Osteoblast (primary cell): ENCODE data around the gene SLC17A6. TPM values are rescaled to one million over a fixed set of nuclear protein-coding genes. Genes with fewer than 3 reads are reported as not detected.

Experiments used
- DNase-seq: peaks from one replicate; pipeline ENCODE4 v3.0.0; 2011; ENCODE audit warnings: low spot score, mixed read lengths; ENCODE audit not compliant: insufficient read length; ENCODE audit errors: missing footprints
- H2AFZ ChIP-seq: 2 replicates; pipeline ENCODE4 v1.6.0; 2011; ENCODE audit warnings: mild to moderate bottlenecking, low read length
- H3K27ac ChIP-seq: 2 replicates; pipeline ENCODE4 v1.5.1; 2011; ENCODE audit warnings: mild to moderate bottlenecking, low read depth, low read length, moderate library complexity
- H3K27me3 ChIP-seq: 2 replicates; pipeline ENCODE4 v1.6.0; 2012; ENCODE audit warnings: mild to moderate bottlenecking, control low read depth, inconsistent platforms, low read length, moderate library complexity; ENCODE audit not compliant: insufficient read depth
- H3K36me3 ChIP-seq: 2 replicates; pipeline ENCODE4 v1.5.1; 2011; ENCODE audit warnings: mild to moderate bottlenecking, low read length, control low read depth, moderate library complexity; ENCODE audit not compliant: insufficient read depth
- H3K4me1 ChIP-seq: 2 replicates; pipeline ENCODE4 v1.5.1; 2011; ENCODE audit warnings: mild to moderate bottlenecking, low read length, control low read depth, moderate library complexity; ENCODE audit not compliant: insufficient read depth
- H3K4me2 ChIP-seq: 2 replicates; pipeline ENCODE4 v1.6.0; 2011; ENCODE audit warnings: mild to moderate bottlenecking, low read length; ENCODE audit not compliant: insufficient read depth
- H3K4me3 ChIP-seq: fragments of 200-600 bp; sonication (generic); 3 replicates; pipeline ENCODE4 v1.5.1; 2012; ENCODE audit warnings: mild to moderate bottlenecking, low read length, inconsistent platforms; ENCODE audit not compliant: insufficient read depth
- H3K79me2 ChIP-seq: 2 replicates; pipeline ENCODE4 v1.6.0; 2012; ENCODE audit warnings: mild to moderate bottlenecking, low read length, control low read depth, inconsistent platforms; ENCODE audit not compliant: insufficient read depth
- H3K9me3 ChIP-seq: 2 replicates; pipeline ENCODE4 v1.5.1; 2011; ENCODE audit warnings: low read depth, low read length, control low read depth
- H4K20me1 ChIP-seq: 2 replicates; pipeline ENCODE4 v1.6.0; 2012; ENCODE audit warnings: mild to moderate bottlenecking, low read length, control low read depth; ENCODE audit not compliant: insufficient read depth
- CTCF ChIP-seq: IDR thresholded peaks from 2 replicates; pipeline ENCODE4 v1.5.1; 2011; ENCODE audit warnings: mild to moderate bottlenecking, low read depth, low read length, moderate library complexity; ENCODE audit errors: extremely low read depth
- total RNA-seq: library from RNA; depleted of rRNA; stranded (reverse); fragments of >200 nt; gene quantifications from 2 replicates; pipeline ENCODE4 v1.2.3, GENCODE V29; 2012

SLC17A6 gene
- total RNA-seq, 1 donor: not detected

- no peak for TF ChIP-seq CTCF
- DNase-seq: no peak
- Histone ChIP-seq H2AFZ (no peak overlapping the region), H3K79me2 (no peaks in the 10 kb centered on the region), H3K4me2 (no peak overlapping the region), H3K27ac (no peak overlapping the region), H3K36me3 (no peaks in the 10 kb centered on the region), H3K27me3 (no peaks in the 10 kb centered on the region), H3K4me3 (no peak overlapping the region), H3K4me1 (no peaks in the 10 kb centered on the region), H4K20me1 (no peaks in the 10 kb centered on the region), H3K9me3 (no peaks in the 10 kb centered on the region)
Observed at GRCh38 chr11:22389526-22390282, 51.5 kb downstream of the SLC17A6 start.

GRCh38 chr11:22390283-22390655 is 52.1 kb downstream of the SLC17A6 start:
- Histone ChIP-seq H2AFZ (no peak overlapping the region), H3K79me2 (no peaks in the 10 kb centered on the region), H3K4me1 (no peaks in the 10 kb centered on the region), H3K27me3 (no peaks in the 10 kb centered on the region), H3K36me3 (no peaks in the 10 kb centered on the region), H3K4me3 (no peak overlapping the region), H3K4me2 (no peak overlapping the region), H3K27ac (no peak overlapping the region), H4K20me1 (no peaks in the 10 kb centered on the region), H3K9me3 (no peaks in the 10 kb centered on the region)
- no peak for TF ChIP-seq CTCF
- no peak for DNase-seq

GRCh38 chr11:22392561-22392960 is 54.4 kb downstream of the SLC17A6 start:
- no peak overlapping the region for H3K27ac ChIP-seq
- H3K36me3 ChIP-seq: no peaks in the 10 kb centered on the region
- H3K27me3 ChIP-seq: no peaks in the 10 kb centered on the region
- H3K4me2 ChIP-seq: no peak overlapping the region
- no peaks in the 10 kb centered on the region for H3K4me1 ChIP-seq
- no peak for DNase-seq
- no peaks in the 10 kb centered on the region for H3K9me3 ChIP-seq
- H3K4me3 ChIP-seq: no peak overlapping the region
- no peak for TF ChIP-seq CTCF
- H3K79me2 ChIP-seq: no peaks in the 10 kb centered on the region
- H2AFZ ChIP-seq: no peak overlapping the region
- no peaks in the 10 kb centered on the region for H4K20me1 ChIP-seq

GRCh38 chr11:22405377-22405776 is 67.2 kb downstream of the SLC17A6 start:
- Histone ChIP-seq H3K79me2 (no peaks in the 10 kb centered on the region), H3K4me1 (no peaks in the 10 kb centered on the region), H3K27me3 (no peaks in the 10 kb centered on the region), H3K27ac (no peak overlapping the region), H3K4me3 (no peak overlapping the region), H4K20me1 (no peaks in the 10 kb centered on the region), H3K4me2 (no peak overlapping the region), H3K36me3 (no peaks in the 10 kb centered on the region), H2AFZ (no peak overlapping the region), H3K9me3 (peaks cover 2% of the 10 kb centered on the region)
- DNase-seq: no peak
- no peak for TF ChIP-seq CTCF
